Measurements from ENCODE around the gene CXCL14.

CXCL14 gene

DNA sequence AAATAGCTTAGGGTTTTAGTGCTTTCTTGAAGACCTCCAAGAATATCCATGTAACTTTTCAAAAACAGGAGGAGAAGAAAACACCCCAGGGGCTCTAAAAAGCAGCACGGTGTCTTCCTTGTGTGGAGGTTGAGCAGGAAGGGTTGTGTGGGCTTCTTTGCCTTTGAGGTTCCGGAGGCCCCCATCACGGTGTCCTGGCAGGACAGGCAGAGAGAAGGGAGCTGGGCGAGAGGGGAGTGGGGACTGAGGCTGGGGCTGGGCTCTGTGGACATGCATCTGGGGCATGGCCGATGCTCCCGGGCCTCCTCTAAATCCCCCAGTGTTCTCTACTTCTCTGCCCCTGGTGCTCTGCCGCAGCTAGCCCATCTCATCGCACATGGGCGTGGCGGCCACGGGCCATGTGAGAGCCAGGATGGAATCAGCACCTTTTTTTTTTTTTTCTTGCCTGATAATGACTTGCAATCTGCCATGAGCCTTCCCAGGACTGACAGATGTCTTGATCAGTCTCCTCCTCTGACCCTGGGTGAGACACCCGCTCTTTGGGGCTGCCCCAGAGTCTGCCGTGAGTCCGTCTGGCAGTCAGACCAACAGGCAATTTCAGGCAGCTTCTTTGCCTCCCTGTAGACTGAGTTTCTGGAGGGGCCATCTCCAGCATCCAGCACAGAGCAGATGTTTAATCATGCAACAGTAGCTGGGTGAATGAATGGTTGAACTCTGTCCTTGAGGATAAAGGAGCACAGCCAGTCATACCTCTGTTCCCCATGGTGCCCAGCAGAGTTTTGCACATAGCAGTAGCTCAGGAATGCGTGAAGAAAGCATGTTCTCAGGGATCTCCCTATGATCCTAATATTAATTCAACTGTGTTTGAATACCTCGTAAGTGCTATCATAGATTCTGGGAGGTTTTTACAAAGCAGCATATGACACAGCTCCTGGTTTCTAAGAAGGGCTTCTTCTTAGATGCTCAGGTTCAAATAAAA is 12.1 kb downstream of the CXCL14 start:
- no peak for DNase-seq

DNA sequence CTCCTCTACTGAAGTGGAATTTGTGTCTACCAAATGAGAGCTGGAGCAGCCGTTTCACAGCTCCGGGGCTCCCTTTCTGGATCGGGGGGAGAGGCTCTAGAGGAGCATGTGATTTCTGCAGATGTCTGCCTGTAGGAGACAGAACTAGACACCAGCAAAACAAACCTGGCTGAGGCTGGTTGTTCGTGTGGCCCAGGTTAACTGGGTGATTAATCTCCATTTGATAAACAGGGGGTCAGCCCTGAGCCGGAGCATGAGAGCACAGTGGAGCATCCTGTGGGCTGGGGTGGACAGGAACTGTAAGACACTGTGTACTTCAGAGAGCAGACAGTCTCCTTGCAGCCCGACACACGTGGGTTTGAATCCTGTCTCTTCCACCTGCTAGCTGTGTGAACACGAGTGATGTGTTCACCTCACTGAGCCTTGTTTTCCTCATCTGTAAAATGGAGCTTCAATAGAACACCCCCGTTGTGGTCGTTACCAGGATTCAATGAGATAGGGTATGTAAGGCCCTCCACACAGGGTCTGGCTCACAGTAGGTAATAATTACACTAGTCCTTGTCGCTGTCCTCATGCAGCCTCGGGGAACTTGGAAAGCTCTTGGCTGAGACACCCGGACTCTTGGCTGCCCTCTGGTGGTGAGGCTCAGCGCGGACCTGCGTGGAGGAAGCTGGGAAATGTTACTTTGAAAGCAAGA is 12.9 kb downstream of the CXCL14 start:
- peak; percentile 7 for DNase-seq

- DNase-seq = no peak
Observed at GRCh38 chr5:135565266-135565665, 13.5 kb downstream of the CXCL14 start.

- DNase-seq = no peak
Observed at GRCh38 chr5:135564331-135564730, 14.5 kb downstream of the CXCL14 start.

- DNase-seq = no peak
Observed at GRCh38 chr5:135561266-135561665, 17.5 kb downstream of the CXCL14 start.

GRCh38 chr5:135560858-135561257 is 17.9 kb downstream of the CXCL14 start:
- peak; percentile 22 for DNase-seq

DNA sequence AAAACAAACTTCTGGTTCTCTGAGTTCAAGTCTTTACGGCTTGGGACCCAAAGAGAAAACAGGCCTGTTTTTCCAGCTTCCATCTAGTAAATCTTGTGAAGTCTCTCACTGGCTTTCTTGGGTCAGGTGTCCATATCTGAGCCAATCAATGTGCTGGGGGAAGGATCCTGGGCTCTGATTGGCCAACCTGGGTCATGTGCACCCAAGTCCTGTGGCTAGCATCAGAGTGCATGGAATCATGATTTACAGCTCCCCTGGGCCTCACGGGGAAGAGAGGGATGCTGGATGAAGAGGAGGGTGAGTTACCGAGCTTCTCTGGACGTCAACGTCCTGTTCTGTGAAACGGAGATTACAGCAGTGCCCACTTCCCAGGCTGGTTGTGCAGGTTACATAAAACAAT is 19.4 kb downstream of the CXCL14 start:
- no peak for DNase-seq

- no peak for DNase-seq
Observed at GRCh38 chr5:135557076-135557838, 21.5 kb downstream of the CXCL14 start.

DNA sequence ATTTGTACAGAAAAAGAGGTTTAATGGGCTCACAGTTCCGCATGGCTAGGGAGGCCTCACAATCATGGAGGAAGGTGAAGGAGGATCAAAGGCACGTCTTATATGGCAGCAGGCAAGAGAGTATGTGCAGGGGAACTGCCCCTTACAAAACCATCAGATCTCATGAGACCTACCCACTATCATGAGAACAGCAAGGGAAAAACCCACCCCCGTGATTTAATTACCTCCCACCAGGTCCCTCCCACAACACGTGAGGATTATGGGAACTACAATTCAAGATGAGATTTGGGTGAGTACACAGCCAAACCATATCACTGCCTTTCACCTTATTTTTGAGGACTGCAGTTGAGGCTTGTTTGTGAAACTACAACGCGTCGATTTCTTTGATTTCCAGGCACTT is 22.2 kb downstream of the CXCL14 start:
- no peak for DNase-seq

DNA sequence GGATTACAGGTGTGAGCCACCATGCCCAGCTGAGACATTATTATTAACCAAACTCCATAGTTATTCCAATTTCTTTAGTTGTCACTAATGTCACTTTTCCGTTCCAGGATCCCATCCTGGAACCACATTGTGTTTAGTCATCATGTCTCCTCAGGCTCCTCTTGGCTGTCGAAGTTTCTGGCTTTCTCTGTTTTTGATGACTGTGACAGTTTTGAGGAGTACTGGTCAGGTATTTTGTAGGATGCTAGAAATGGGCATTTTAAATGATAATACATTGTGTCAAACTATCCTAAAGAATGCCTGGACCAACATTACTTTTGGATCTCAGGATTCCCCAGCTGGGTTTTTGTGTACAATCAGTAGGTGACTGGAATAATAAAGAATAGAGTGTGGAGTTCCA is 23.3 kb downstream of the CXCL14 start:
- DNase-seq = no peak

GRCh38 chr5:135553688-135554462 is 24.9 kb downstream of the CXCL14 start:
- no peak for DNase-seq

- peak; percentile 4 for DNase-seq
Observed at GRCh38 chr5:135551593-135552447, 27.0 kb downstream of the CXCL14 start.

DNA sequence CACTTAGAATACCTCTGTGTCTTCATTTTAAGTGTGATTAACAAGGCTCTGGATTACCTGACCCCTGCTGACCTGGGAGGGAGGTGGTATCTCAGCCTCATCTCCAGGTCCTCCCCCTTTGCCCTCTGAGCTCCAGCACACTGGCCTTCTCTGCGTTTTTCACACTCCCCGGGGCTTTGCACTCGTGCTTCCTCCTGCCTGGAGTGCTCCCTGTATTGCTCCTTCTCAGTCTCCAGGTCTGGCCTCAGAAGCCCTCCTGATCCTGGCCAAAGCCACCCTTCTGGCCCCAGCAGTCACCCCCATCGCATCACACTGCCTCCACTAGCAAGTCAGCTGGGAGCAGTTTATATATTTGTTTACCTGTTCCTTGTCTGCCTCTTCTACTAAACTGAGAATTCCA is 29.4 kb downstream of the CXCL14 start:
- no peak for DNase-seq

GRCh38 chr5:135547590-135548254 is 31.1 kb downstream of the CXCL14 start:
- DNase-seq = no peak

DNA sequence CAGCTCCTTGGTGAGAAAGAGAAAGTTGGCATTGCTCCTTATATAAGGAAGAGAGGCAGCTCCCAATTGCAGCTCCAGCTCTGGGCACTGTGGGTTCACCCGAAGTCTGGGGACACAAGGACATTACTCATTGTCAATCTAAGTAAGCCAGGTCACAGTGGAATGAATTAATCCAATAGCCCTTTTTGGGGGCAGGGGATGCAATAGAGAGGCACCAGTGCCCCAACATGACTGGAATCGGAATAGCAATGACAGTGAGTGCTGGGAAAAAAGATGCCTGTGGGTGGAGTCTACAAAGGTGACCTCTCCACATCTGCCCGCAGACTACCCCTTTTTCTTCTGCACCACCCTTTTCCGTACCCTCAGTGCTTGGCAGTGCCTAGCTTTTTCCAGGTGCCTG is 31.9 kb downstream of the CXCL14 start:
- DNase-seq = no peak

DNA sequence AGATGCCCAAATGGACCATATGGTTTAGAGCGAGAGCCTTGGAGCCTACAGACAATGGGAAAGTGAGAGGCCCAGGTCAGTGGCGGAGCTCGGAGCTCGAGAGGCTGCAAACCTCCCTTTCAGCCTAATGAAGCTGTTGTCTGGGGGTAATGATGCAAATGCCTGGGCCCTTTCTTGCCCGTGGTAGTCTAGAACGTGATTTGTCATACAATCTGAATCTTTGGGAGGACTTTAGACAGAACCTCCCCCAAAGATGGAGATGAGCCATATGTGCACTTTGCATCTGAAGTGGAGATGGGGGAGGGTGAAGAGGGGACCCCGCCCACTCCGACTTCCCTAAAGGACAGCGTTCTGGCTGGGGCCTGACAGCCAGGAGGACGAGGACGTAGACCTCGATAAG is 32.7 kb downstream of the CXCL14 start:
- no peak for DNase-seq

DNA sequence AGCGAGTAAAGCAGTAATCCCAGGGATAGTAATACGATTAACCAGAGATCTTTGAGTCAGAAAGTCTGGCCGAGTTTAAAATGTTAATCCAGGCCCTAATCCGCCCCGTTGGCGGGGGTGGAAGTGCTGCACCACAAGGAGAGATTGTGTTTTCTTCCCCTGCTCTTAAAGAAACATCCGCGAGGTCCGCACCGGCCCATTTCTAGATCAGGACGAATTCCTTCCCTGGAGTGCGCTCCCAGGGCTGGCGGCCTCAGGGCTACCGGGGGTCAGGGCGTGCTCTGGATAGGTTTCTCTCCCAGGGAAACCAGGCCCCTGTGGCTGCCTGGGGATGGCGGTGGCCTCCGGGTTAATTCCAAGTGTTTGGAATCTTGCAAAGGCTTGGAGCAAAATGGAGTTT is 33.7 kb downstream of the CXCL14 start:
- no peak for DNase-seq

GRCh38 chr5:135543485-135544304 is 35.1 kb downstream of the CXCL14 start:
- DNase-seq = no peak

DNA sequence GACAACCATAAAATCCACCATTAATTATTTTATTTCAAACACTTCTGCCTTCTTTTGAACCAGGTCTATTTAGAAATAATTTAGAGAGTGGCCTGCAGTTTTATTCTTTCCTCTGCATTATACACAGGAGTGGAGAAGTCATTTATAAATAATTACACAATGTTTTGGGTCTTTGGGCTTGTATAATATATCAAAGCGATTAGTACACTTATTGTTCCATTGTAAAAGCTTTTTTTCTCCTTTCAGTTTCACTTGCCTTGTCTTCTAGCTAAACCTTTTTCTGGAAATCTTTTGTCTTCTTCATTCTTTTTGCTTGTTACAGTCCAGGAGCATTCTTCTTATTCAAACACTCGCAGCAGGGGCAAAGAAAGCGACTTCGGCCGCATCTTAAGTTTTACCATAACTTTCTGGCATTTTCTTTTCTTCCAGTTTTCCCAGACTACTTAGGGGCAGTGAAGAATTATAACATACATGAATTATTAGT is 35.7 kb downstream of the CXCL14 start:
- no peak for DNase-seq
